IMR-90 (cell line): ENCODE measurements around the gene SLC9A6. TPM values are rescaled to one million over a fixed set of nuclear protein-coding genes. Genes with fewer than 3 reads are reported as not detected.
A peak's percentile ranks its signal among the peaks of the same experiment; 100 is the strongest.

Experiments used
- ATAC-seq: fragments of 200-7000 bp; cut with Tn5 transposase; 2 replicates; pipeline ENCODE4 v1.9.1; 2020; ENCODE audit warnings: low read depth, mild to moderate bottlenecking, moderate library complexity
- BruUV-seq: library from RNA; stranded (reverse); fragments of 400-500 nt; replicated peaks from 2 replicates; lab custom pipeline; 2021; lab: Mats Ljungman, UMichigan
- CTCF ChIA-PET: fragments of 300-600 bp; formaldehyde crosslinking; extraction: SDS; loops from one replicate; lab custom pipeline; 2021; ENCODE audit warnings: antibody characterized with exemption; lab: Yijun Ruan, JAX
- POLR2A ChIA-PET: fragments of 300-600 bp; sonication (Branson Sonifier 250); formaldehyde crosslinking; loops from one replicate; lab custom pipeline; 2022; ENCODE audit warnings: antibody characterized with exemption; ENCODE audit not compliant: unreplicated experiment; lab: Charles Lee
- DNase-seq: peaks from one replicate; pipeline ENCODE4 v3.0.0; 2013
- H2AFZ ChIP-seq: replicated peaks from 2 replicates; pipeline ENCODE3; 2013; ENCODE audit warnings: low read length, mild to moderate bottlenecking; ENCODE audit not compliant: poor library complexity
- H2AK5ac ChIP-seq: 2 replicates; pipeline ENCODE4 v1.6.1; 2013; ENCODE audit warnings: low read depth, low read length, inconsistent platforms
- H2AK9ac ChIP-seq: replicated peaks from 2 replicates; pipeline ENCODE3; 2013; ENCODE audit warnings: mild to moderate bottlenecking, low read depth, low read length, moderate library complexity; ENCODE audit not compliant: poor library complexity
- H2BK120ac ChIP-seq: 2 replicates; pipeline ENCODE4 v1.6.1; 2013; ENCODE audit warnings: low read depth, low read length, inconsistent platforms
- H2BK15ac ChIP-seq: 3 replicates; pipeline ENCODE4 v1.6.1; 2013; ENCODE audit warnings: low read depth, low read length, inconsistent platforms
- H2BK20ac ChIP-seq: 2 replicates; pipeline ENCODE4 v1.6.1; 2013; ENCODE audit warnings: low read depth, mild to moderate bottlenecking, inconsistent platforms, low read length, moderate library complexity
- H2BK5ac ChIP-seq: 2 replicates; pipeline ENCODE4 v1.6.1; 2013; ENCODE audit warnings: mild to moderate bottlenecking, low read depth, low read length, inconsistent platforms; ENCODE audit not compliant: poor library complexity, severe bottlenecking
- H3K14ac ChIP-seq: replicated peaks from 2 replicates; pipeline ENCODE4 v1.6.1; 2013; ENCODE audit warnings: low read depth, low read length, inconsistent platforms
- H3K18ac ChIP-seq: 2 replicates; pipeline ENCODE4 v1.6.1; 2013; ENCODE audit warnings: low read depth, low read length, control low read depth
- H3K23ac ChIP-seq: 2 replicates; pipeline ENCODE4 v1.6.1; 2013; ENCODE audit warnings: low read depth, low read length, inconsistent platforms
- H3K27ac ChIP-seq: 2 replicates; pipeline ENCODE4 v1.5.1; 2013; ENCODE audit warnings: mild to moderate bottlenecking, control low read depth, low read length; ENCODE audit not compliant: insufficient read depth
- H3K27me3 ChIP-seq: 2 replicates; pipeline ENCODE4 v1.6.1; 2013; ENCODE audit warnings: low read length; ENCODE audit not compliant: control insufficient read depth, insufficient read depth
- H3K36me3 ChIP-seq: 2 replicates; pipeline ENCODE4 v1.6.1; 2013; ENCODE audit warnings: low read length, mixed read lengths; ENCODE audit not compliant: control insufficient read depth, insufficient read depth
- H3K4ac ChIP-seq: 2 replicates; pipeline ENCODE4 v1.6.1; 2013; ENCODE audit warnings: low read depth, low read length, inconsistent platforms
- H3K4me1 ChIP-seq: 2 replicates; pipeline ENCODE4 v1.6.1; 2013; ENCODE audit warnings: low read length, mixed read lengths; ENCODE audit not compliant: control insufficient read depth, insufficient read depth
- H3K4me2 ChIP-seq: 2 replicates; pipeline ENCODE4 v1.6.1; 2013; ENCODE audit warnings: low read depth, mild to moderate bottlenecking, control low read depth, low read length, moderate library complexity
- H3K4me3 ChIP-seq: 2 replicates; pipeline ENCODE4 v1.5.1; 2013; ENCODE audit warnings: low read depth, mild to moderate bottlenecking, control low read depth, low read length, moderate library complexity; ENCODE audit not compliant: insufficient read depth
- H3K56ac ChIP-seq: 2 replicates; pipeline ENCODE4 v1.6.1; 2013; ENCODE audit warnings: low read length, inconsistent platforms; ENCODE audit not compliant: insufficient read depth; ENCODE audit errors: extremely low read depth
- H3K79me1 ChIP-seq, 2 experiments: 2 replicates each; pipeline ENCODE4 v1.6.1; 2013; ENCODE audit warnings: low read length in 2 of 2, inconsistent platforms in 1 of 2, low read depth in 1 of 2
- H3K9ac ChIP-seq: 2 replicates; pipeline ENCODE4 v1.6.1; 2013; ENCODE audit warnings: low read depth, low read length, control low read depth
- H3K9me1 ChIP-seq: 2 replicates; pipeline ENCODE4 v1.6.1; 2013; ENCODE audit warnings: low read length, inconsistent platforms; ENCODE audit not compliant: insufficient read depth
- H3K9me3 ChIP-seq: 2 replicates; pipeline ENCODE4 v1.6.1; 2013; ENCODE audit warnings: low read length; ENCODE audit not compliant: control insufficient read depth, insufficient read depth
- H4K20me1 ChIP-seq: 2 replicates; pipeline ENCODE4 v1.6.1; 2013; ENCODE audit warnings: low read length, inconsistent platforms; ENCODE audit not compliant: insufficient read depth
- H4K5ac ChIP-seq: 2 replicates; pipeline ENCODE4 v1.6.1; 2013; ENCODE audit warnings: mild to moderate bottlenecking, low read depth, low read length, control low read depth
- H4K8ac ChIP-seq, 2 experiments: 2 replicates each; pipeline ENCODE4 v1.6.1; 2013; ENCODE audit warnings: low read depth in 2 of 2, low read length in 2 of 2, control low read depth in 1 of 2, inconsistent platforms in 1 of 2
- H4K91ac ChIP-seq: 2 replicates; pipeline ENCODE4 v1.6.1; 2013; ENCODE audit warnings: low read depth, low read length, inconsistent platforms; ENCODE audit not compliant: insufficient read depth
- BHLHE40 ChIP-seq: fragments of 150-350 bp; IDR thresholded peaks from 2 replicates; pipeline ENCODE4 v1.6.1; 2016; ENCODE audit warnings: mild to moderate bottlenecking, low read depth, low read length
- CEBPB ChIP-seq: IDR thresholded peaks from 2 replicates; pipeline ENCODE4 v1.6.1; 2012; ENCODE audit warnings: low read depth, low read length, improper control_type of control experiment
- CHD1 ChIP-seq: IDR thresholded peaks from 2 replicates; pipeline ENCODE4 v1.6.1; 2012; ENCODE audit warnings: low read depth, low read length, improper control_type of control experiment
- FOS ChIP-seq: fragments of 150-350 bp; IDR thresholded peaks from 2 replicates; pipeline ENCODE4 v1.6.1; 2016; ENCODE audit warnings: low read depth, low read length
- MAFK ChIP-seq: IDR thresholded peaks from 2 replicates; pipeline ENCODE4 v1.6.1; 2012; ENCODE audit warnings: low read depth, low read length, improper control_type of control experiment
- MAZ ChIP-seq: IDR thresholded peaks from 2 replicates; pipeline ENCODE4 v1.6.1; 2012; ENCODE audit warnings: low read depth, mild to moderate bottlenecking, low read length, improper control_type of control experiment, moderate library complexity, borderline replicate concordance
- MXI1 ChIP-seq: IDR thresholded peaks from 2 replicates; pipeline ENCODE4 v1.6.1; 2012; ENCODE audit warnings: low read depth, mild to moderate bottlenecking, low read length, moderate library complexity, borderline replicate concordance
- NFE2L2 ChIP-seq: fragments of 150-350 bp; IDR thresholded peaks from 2 replicates; pipeline ENCODE4 v1.6.1; 2016; ENCODE audit warnings: low read depth, mild to moderate bottlenecking, low read length
- POLR2A ChIP-seq: IDR thresholded peaks from 2 replicates; pipeline ENCODE4 v1.6.1; 2012; ENCODE audit warnings: mild to moderate bottlenecking, low read depth, low read length
- RAD21 ChIP-seq: IDR thresholded peaks from 2 replicates; pipeline ENCODE4 v1.6.1; 2012; ENCODE audit warnings: low read length, improper control_type of control experiment
- RCOR1 ChIP-seq: IDR thresholded peaks from 2 replicates; pipeline ENCODE4 v1.6.1; 2012; ENCODE audit warnings: mild to moderate bottlenecking, low read length, improper control_type of control experiment; ENCODE audit not compliant: insufficient replicate concordance
- RFX5 ChIP-seq: IDR thresholded peaks from 2 replicates; pipeline ENCODE4 v1.8.0; 2012; ENCODE audit warnings: low read depth, mild to moderate bottlenecking, low read length, moderate library complexity
- SMC3 ChIP-seq: fragments of 150-350 bp; IDR thresholded peaks from 2 replicates; pipeline ENCODE4 v1.6.1; 2016; ENCODE audit warnings: low read depth, mild to moderate bottlenecking, antibody characterized with exemption, low read length, moderate library complexity
- WGBS, 2 experiments: methylation state at CpG; one replicate each; pipeline versions ENCODE4 v1.1.5 to v1.1.7; 2013; ENCODE audit warnings: missing lambda C conversion rate in 2 of 2; ENCODE audit not compliant: insufficient read length in 1 of 2; ENCODE audit errors: extremely low coverage in 2 of 2; 5-methylcytosine and 5-hydroxymethylcytosine counted together
- dilution Hi-C: fragments of 300-500 bp; cut with HindIII; formaldehyde crosslinking; loops from one replicate; pipeline ENCODE4 v1.14.3; 2018; ENCODE audit warnings: low sequenced_read_pairs; ENCODE audit not compliant: unreplicated experiment
- in situ Hi-C: fragments of 300-500 bp; cut with MboI; formaldehyde crosslinking; loops from 3 replicates; pipeline ENCODE4 v1.14.3; 2019; ENCODE audit warnings: low sequenced_read_pairs, inconsistent platforms, mixed read lengths
- intact Hi-C: fragments of 100-400 bp; cut with micrococcal nuclease; formaldehyde crosslinking; loops from 2 replicates; pipeline ENCODE4 v1.10.0; 2022
- polyA plus RNA-seq, 3 experiments: library from polyadenylated mRNA; depleted of rRNA; stranded (reverse); fragments of >200 nt; gene quantifications; 2 replicates each; pipeline ENCODE4 v1.2.3, GENCODE V29; 2012; ENCODE audit warnings: low replicate concordance in 1 of 3
- total RNA-seq: library from RNA; depleted of rRNA; stranded (reverse); fragments of >200 nt; gene quantifications from 2 replicates; pipeline ENCODE4 v1.2.3, GENCODE V29; 2012
- TF ChIP-seq, protein P1 (sequence below): fragments of 150-350 bp; IDR thresholded peaks from 2 replicates; pipeline ENCODE4 v1.6.1; 2016; ENCODE audit warnings: low read depth, mild to moderate bottlenecking, low read length, moderate library complexity, borderline replicate concordance
- TF ChIP-seq, protein P2 (sequence below): conservative IDR thresholded peaks from 2 replicates; pipeline ENCODE4 v1.5.1; 2012; ENCODE audit warnings: mild to moderate bottlenecking, low read depth, low read length, improper control_type of control experiment
- TF ChIP-seq, protein P3 (sequence below): fragments of 150-350 bp; IDR thresholded peaks from 2 replicates; pipeline ENCODE4 v1.6.1; 2017; ENCODE audit warnings: mild to moderate bottlenecking, antibody characterized with exemption, low read length, low read depth

Gene SLC9A6
- total and polyA plus RNA-seq, 2 of the 4 experiments (the other 2 are of a cell fraction), result 6.9 to 19.0 TPM

DNA sequence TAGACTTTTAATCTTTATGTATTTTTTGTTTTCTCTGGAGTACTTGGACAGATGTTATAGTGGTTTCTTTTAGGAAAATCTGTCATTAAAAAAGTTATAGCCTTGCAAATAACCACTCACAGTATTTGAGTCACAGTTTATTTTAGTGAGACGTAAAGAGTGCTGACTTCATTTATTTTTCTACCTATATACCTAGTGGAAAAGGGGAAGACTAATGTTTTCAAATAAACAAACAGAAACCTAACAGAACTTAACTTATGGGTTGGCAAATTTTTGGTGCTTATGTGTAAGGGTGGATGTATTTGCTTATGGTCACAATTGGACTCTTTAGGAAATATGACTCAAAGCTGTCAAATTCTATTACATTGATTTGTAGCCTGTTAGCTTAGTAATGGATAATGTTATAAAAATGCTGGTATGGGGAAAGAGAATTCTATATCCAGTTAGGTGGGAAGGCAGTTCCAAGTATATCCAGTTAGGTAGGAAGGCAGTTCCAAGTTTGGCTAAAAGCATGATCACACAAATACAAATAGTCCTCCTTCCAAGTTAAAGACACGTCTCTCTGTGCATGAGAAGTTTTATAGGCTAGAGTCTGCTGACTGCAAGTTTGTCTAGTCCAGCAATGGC is 61.9 kb downstream of the SLC9A6 start:
- Histone ChIP-seq H3K9ac (no peak overlapping the region), H3K27ac (no peak overlapping the region), H3K4me3 (no peak overlapping the region), H3K14ac (no peak overlapping the region), H2BK120ac (no peak overlapping the region), H3K79me1 (no peaks in the 10 kb centered on the region), H3K27me3 (peaks cover 2% of the 10 kb centered on the region; the same call in 1 of the 2 replicates), H2BK20ac (no peak overlapping the region), H4K5ac (no peak overlapping the region), H2BK15ac (no peak overlapping the region), H4K8ac (no peak overlapping the region), H4K20me1 (no peaks in the 10 kb centered on the region), H3K9me3 (no peaks in the 10 kb centered on the region), H3K23ac (no peak overlapping the region), H3K4me1 (peaks cover 6% of the 10 kb centered on the region), H2AK9ac (no peak overlapping the region), H3K18ac (no peak overlapping the region; the same call in 1 of the 2 replicates), H3K4ac (no peak overlapping the region), H3K9me1 (peaks cover 4% of the 10 kb centered on the region; the same call in 1 of the 2 replicates), H2AFZ (no peak overlapping the region), H3K36me3 (no peaks in the 10 kb centered on the region), H3K56ac (no peak overlapping the region), H2BK5ac (no peak overlapping the region), H2AK5ac (no peak overlapping the region), H4K91ac (no peak overlapping the region), H3K4me2 (no peak overlapping the region; the same call in 1 of the 2 replicates)
- ATAC-seq (no peak), DNase-seq (peak; percentile 42)
- dilution Hi-C loops, result no loop called here
- in situ Hi-C loops, result no loop called here
- WGBS, 2 experiments, result no CpG with 5 or more reads among the region's 2 CpGs
- ChIA-PET CTCF (interaction anchor here (1.0 kb wide), 1 partner anchor 59 kb away, joined by 3 read pairs; no protein-coding TSS in a partner anchor), POLR2A (no interaction called here)
- no TSS peak for BruUV-seq
- TF ChIP-seq CHD1 (no peak), NFE2L2 (no peak), SMC3 (no peak), RAD21 (no peak), RFX5 (no peak), RCOR1 (no peak), CEBPB (no peak), MXI1 (no peak), MAZ (no peak), FOS (no peak), POLR2A (no peak), BHLHE40 (no peak), MAFK (no peak)
- TF ChIP-seq, protein P1, sequence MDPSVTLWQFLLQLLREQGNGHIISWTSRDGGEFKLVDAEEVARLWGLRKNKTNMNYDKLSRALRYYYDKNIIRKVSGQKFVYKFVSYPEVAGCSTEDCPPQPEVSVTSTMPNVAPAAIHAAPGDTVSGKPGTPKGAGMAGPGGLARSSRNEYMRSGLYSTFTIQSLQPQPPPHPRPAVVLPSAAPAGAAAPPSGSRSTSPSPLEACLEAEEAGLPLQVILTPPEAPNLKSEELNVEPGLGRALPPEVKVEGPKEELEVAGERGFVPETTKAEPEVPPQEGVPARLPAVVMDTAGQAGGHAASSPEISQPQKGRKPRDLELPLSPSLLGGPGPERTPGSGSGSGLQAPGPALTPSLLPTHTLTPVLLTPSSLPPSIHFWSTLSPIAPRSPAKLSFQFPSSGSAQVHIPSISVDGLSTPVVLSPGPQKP, result no peak
- TF ChIP-seq, protein P2, sequence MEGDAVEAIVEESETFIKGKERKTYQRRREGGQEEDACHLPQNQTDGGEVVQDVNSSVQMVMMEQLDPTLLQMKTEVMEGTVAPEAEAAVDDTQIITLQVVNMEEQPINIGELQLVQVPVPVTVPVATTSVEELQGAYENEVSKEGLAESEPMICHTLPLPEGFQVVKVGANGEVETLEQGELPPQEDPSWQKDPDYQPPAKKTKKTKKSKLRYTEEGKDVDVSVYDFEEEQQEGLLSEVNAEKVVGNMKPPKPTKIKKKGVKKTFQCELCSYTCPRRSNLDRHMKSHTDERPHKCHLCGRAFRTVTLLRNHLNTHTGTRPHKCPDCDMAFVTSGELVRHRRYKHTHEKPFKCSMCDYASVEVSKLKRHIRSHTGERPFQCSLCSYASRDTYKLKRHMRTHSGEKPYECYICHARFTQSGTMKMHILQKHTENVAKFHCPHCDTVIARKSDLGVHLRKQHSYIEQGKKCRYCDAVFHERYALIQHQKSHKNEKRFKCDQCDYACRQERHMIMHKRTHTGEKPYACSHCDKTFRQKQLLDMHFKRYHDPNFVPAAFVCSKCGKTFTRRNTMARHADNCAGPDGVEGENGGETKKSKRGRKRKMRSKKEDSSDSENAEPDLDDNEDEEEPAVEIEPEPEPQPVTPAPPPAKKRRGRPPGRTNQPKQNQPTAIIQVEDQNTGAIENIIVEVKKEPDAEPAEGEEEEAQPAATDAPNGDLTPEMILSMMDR, result no peak
- TF ChIP-seq, protein P3, sequence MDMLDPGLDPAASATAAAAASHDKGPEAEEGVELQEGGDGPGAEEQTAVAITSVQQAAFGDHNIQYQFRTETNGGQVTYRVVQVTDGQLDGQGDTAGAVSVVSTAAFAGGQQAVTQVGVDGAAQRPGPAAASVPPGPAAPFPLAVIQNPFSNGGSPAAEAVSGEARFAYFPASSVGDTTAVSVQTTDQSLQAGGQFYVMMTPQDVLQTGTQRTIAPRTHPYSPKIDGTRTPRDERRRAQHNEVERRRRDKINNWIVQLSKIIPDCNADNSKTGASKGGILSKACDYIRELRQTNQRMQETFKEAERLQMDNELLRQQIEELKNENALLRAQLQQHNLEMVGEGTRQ, result no peak
- intact Hi-C loops, result no loop called here
